Measurements from ENCODE around the gene PPP1R3D. TPM values are rescaled to one million over a fixed set of nuclear protein-coding genes. Genes with fewer than 3 reads are reported as not detected.

PPP1R3D gene
- total and polyA plus RNA-seq, 2 of the 13 experiments (the other 11 are each of a cell fraction or from before 2014, with no cell fraction given) = 1.2 to 3.7 TPM

DNA sequence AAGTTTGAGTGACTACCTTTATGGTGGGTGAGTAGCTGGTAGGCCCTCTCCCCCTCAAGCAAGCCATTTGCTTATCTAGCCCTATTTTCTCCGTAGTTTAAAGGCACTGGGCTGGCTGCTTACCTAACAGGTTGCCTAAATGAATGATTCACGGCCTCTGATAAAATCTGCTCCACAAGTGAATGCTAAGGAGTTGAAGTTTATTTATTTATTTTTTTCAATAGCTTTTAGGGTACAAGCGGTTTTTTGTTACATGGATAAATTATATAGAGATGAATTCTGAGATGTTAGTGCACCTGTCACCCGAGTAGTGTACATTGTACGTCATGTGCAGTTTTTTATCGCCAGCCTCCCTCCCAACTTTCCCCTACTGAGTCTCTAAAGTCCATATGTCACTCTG, 9.8 kb upstream of the PPP1R3D start (continued):
- TF ChIP-seq, protein P1, sequence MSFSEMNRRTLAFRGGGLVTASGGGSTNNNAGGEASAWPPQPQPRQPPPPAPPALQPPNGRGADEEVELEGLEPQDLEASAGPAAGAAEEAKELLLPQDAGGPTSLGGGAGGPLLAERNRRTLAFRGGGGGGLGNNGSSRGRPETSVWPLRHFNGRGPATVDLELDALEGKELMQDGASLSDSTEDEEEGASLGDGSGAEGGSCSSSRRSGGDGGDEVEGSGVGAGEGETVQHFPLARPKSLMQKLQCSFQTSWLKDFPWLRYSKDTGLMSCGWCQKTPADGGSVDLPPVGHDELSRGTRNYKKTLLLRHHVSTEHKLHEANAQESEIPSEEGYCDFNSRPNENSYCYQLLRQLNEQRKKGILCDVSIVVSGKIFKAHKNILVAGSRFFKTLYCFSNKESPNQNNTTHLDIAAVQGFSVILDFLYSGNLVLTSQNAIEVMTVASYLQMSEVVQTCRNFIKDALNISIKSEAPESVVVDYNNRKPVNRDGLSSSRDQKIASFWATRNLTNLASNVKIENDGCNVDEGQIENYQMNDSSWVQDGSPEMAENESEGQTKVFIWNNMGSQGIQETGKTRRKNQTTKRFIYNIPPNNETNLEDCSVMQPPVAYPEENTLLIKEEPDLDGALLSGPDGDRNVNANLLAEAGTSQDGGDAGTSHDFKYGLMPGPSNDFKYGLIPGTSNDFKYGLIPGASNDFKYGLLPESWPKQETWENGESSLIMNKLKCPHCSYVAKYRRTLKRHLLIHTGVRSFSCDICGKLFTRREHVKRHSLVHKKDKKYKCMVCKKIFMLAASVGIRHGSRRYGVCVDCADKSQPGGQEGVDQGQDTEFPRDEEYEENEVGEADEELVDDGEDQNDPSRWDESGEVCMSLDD (CRISPR knock-in tag; IDR thresholded peaks at IDR 0.05; ENCODE audit: borderline replicate concordance) = no peak
- TF ChIP-seq STAG1 (CRISPR knock-in tag; IDR thresholded peaks at IDR 0.05) (no peak), MED1 (CRISPR knock-in tag; IDR thresholded peaks at IDR 0.05) (no peak), ZNF619 (CRISPR knock-in tag; IDR thresholded peaks at IDR 0.05) (no peak)

DNA sequence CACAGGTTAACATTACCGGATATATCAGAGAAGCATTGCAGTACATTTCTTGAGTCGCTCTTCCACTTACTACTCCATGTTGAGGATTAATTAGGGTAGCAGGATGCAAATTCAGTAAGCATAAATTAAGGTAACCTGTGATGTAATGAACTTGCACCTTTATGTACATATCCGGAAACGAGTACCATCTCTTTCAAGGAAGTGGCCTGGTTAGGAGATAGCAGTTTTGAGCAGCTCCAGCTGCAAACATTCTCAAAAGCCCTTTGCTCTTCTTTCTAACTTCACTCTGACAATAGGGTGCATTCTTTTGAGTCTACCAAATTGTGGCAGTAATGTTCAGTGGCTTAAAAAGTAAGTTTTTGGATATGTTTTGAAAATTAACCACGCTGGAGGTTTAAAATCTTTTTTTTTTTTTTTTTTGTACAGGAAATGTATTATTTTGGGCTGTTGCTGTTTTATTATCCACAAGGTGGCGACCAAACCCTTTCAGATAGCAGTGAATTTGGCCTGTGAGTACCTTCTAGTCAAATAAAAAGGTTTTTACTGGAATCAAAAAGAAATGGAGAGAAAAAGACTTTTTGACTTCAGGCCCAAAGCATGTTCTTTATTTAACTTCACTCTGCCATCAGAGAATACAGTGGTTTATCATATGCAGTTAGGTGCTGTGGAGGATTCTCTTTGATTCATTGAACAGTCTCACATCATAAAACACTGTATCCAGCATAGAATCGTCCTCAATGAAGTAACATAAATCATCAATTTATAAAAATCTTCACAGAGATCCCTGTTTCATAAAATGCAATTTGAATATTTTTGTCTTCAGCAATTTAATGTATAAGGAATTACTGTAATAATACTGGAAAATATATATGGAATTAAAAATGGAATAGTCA, 9.0 kb upstream of the PPP1R3D start:
- TF ChIP-seq STAG1 (CRISPR knock-in tag; IDR thresholded peaks at IDR 0.05) = peak; percentile 30; the same call in 1 of the 2 replicates
- TF ChIP-seq ZNF484 (CRISPR knock-in tag; IDR thresholded peaks at IDR 0.05; ENCODE audit: borderline replicate concordance, low read depth) = no peak
- no peak for TF ChIP-seq ZNF253 (CRISPR knock-in tag; IDR thresholded peaks at IDR 0.05; ENCODE audit: borderline replicate concordance)
- TF ChIP-seq, protein P2, sequence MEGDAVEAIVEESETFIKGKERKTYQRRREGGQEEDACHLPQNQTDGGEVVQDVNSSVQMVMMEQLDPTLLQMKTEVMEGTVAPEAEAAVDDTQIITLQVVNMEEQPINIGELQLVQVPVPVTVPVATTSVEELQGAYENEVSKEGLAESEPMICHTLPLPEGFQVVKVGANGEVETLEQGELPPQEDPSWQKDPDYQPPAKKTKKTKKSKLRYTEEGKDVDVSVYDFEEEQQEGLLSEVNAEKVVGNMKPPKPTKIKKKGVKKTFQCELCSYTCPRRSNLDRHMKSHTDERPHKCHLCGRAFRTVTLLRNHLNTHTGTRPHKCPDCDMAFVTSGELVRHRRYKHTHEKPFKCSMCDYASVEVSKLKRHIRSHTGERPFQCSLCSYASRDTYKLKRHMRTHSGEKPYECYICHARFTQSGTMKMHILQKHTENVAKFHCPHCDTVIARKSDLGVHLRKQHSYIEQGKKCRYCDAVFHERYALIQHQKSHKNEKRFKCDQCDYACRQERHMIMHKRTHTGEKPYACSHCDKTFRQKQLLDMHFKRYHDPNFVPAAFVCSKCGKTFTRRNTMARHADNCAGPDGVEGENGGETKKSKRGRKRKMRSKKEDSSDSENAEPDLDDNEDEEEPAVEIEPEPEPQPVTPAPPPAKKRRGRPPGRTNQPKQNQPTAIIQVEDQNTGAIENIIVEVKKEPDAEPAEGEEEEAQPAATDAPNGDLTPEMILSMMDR (CRISPR knock-in tag; IDR thresholded peaks at IDR 0.05) = peak; percentile 59
- no peak for TF ChIP-seq KMT2B (CRISPR knock-in tag; IDR thresholded peaks at IDR 0.05)
- TF ChIP-seq, protein P3, sequence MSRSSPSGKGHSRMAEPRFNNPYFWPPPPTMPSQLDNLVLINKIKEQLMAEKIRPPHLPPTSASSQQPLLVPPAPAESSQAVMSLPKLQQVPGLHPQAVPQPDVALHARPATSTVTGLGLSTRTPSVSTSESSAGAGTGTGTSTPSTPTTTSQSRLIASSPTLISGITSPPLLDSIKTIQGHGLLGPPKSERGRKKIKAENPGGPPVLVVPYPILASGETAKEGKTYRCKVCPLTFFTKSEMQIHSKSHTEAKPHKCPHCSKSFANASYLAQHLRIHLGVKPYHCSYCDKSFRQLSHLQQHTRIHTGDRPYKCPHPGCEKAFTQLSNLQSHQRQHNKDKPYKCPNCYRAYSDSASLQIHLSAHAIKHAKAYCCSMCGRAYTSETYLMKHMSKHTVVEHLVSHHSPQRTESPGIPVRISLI (CRISPR knock-in tag; IDR thresholded peaks at IDR 0.05; ENCODE audit: borderline replicate concordance) = peak; percentile 61
- TF ChIP-seq KDM3A (CRISPR knock-in tag; IDR thresholded peaks at IDR 0.05; ENCODE audit: low read depth) = no peak
- TF ChIP-seq, protein P4, sequence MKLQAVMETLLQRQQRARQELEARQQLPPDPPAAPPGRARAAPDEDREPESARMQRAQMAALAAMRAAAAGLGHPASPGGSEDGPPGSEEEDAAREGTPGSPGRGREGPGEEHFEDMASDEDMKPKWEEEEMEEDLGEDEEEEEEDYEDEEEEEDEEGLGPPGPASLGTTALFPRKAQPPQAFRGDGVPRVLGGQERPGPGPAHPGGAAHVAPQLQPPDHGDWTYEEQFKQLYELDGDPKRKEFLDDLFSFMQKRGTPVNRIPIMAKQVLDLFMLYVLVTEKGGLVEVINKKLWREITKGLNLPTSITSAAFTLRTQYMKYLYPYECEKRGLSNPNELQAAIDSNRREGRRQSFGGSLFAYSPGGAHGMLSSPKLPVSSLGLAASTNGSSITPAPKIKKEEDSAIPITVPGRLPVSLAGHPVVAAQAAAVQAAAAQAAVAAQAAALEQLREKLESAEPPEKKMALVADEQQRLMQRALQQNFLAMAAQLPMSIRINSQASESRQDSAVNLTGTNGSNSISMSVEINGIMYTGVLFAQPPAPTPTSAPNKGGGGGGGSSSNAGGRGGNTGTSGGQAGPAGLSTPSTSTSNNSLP (IDR thresholded peaks at IDR 0.05; ENCODE audit: low read depth, low read length) = peak; percentile 94
- TF ChIP-seq MXI1 (IDR thresholded peaks at IDR 0.05; ENCODE audit: borderline replicate concordance, low read depth, low read length) = no peak
- Histone ChIP-seq H3K27ac (ENCODE audit: extremely low read length, insufficient read depth, low read length) (no peak overlapping the region), H3K9ac (ENCODE audit: insufficient read depth, low read depth, low read length) (no peak overlapping the region), H3K27me3 (ENCODE audit: control insufficient read depth in 1 of 2, insufficient read depth in 2 of 2, low read length in 2 of 2) (no peaks in the 10 kb centered on the region), H3K79me2 (ENCODE audit: insufficient read depth, low read length) (no peaks in the 10 kb centered on the region), H3K4me2 (ENCODE audit: low read depth, low read length) (no peak overlapping the region), H4K20me1 (ENCODE audit: insufficient read depth, low read length) (no peaks in the 10 kb centered on the region), H3K4me1 (ENCODE audit: insufficient read depth, low read length) (no peaks in the 10 kb centered on the region), H2AFZ (ENCODE audit: low read length) (no peak overlapping the region), H3K4me3 (replicated peaks in 1 of 3; ENCODE audit: insufficient read depth in 1 of 3, low read depth in 2 of 3, low read length in 3 of 3) (no peak overlapping the region), H3K9me3 (ENCODE audit: low read length) (no peaks in the 10 kb centered on the region), H3K36me3 (replicated peaks in 1 of 2; ENCODE audit: control insufficient read depth in 1 of 2, insufficient read depth in 2 of 2, low read length in 2 of 2) (peaks cover 8 to 12% of the 10 kb centered on the region in 2 experiments; a peak in 4 of 5 replicates)
- ATAC-seq (peak; percentile 69), FAIRE-seq (peak; percentile 48), DNase-seq (ENCODE audit: low spot score) (peak; percentile 63)
- in situ Hi-C loops (cut with HindIII; ENCODE audit: extremely low pct_ligation_motif_present, low pct_unique_long_range_greater_than_20kb) = no loop called here
- CTCF ChIA-PET (ENCODE audit: low intra/inter-chr PET ratio, low total read pairs) = interaction anchor here (0.8 to 1.8 kb wide), 2 partner anchors 15 to 101 kb away, joined by 4 to 5 read pairs; no protein-coding TSS in a partner anchor
- intact Hi-C loops (cut with micrococcal nuclease; ENCODE audit: unreplicated experiment) = loop anchor here (1.0 kb wide), 1 partner anchor 101 kb away; no protein-coding TSS in a partner anchor
- WGBS (ENCODE audit: low lambda C conversion rate) = 54% methylated on average over 7 of the region's 7 CpGs
- no TSS peak for BruUV-seq (replicated peaks)
- POLR2A ChIA-PET = interaction anchor here (1.3 kb wide), 1 partner anchor 9 kb away, joined by 10 read pairs; the partner anchor contains the start of genes FAM217B and PPP1R3D

Data from HepG2 (cell line).